ENCODE measurements around the gene VTCN1. TPM values are rescaled to one million over a fixed set of nuclear protein-coding genes. Genes with fewer than 3 reads are reported as not detected.

Gene VTCN1
- total RNA-seq, 1 experiment from 2014 or later, result not detected

DNA sequence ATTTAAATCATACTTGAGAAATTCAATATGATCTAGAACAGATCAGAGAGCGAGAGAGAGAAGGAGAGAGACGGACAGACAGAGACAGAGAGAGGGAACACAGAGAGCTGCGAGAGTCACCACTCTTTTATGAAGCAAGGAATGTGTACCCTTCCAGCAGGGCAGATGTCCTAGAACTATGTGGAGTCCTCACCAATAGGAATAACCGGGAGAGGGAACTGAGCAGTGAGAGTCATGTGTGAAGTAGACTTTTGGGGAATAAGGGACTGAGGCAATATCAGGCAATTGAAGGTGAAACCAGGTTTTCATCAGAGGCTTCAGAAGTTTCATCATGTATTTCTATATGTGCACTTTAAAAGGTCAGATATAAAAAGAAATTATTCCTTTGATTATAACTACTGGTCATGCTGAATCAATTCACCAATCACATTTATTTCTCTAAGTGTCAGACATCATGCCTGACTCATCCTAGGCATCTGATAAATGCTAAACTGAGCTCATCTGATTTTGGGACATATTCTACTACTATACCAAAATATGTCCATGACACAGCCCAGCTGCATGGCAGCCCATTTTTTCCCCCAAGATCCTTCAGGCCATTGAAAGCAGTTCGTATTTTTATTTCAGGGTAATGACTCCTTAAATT, 22.4 kb downstream of the VTCN1 start (continued):
- TF ChIP-seq ATF2 (CRISPR knock-in tag; IDR thresholded peaks at IDR 0.05; ENCODE audit: borderline replicate concordance, low read depth) (no peak), ZNF416 (CRISPR knock-in tag; IDR thresholded peaks at IDR 0.05) (no peak), TEAD4 (CRISPR knock-in tag; IDR thresholded peaks at IDR 0.05) (no peak), FOXP4 (CRISPR knock-in tag; IDR thresholded peaks at IDR 0.05) (no peak), PRRX2 (CRISPR knock-in tag; IDR thresholded peaks at IDR 0.05) (no peak), NFYB (CRISPR knock-in tag; conservative IDR thresholded peaks at IDR 0.05; ENCODE audit: low read depth) (no peak), ATF6 (CRISPR knock-in tag; IDR thresholded peaks at IDR 0.05) (no peak)
- TF ChIP-seq, protein P1, sequence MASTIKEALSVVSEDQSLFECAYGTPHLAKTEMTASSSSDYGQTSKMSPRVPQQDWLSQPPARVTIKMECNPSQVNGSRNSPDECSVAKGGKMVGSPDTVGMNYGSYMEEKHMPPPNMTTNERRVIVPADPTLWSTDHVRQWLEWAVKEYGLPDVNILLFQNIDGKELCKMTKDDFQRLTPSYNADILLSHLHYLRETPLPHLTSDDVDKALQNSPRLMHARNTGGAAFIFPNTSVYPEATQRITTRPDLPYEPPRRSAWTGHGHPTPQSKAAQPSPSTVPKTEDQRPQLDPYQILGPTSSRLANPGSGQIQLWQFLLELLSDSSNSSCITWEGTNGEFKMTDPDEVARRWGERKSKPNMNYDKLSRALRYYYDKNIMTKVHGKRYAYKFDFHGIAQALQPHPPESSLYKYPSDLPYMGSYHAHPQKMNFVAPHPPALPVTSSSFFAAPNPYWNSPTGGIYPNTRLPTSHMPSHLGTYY (CRISPR knock-in tag; IDR thresholded peaks at IDR 0.05), result no peak
- TF ChIP-seq, protein P2, sequence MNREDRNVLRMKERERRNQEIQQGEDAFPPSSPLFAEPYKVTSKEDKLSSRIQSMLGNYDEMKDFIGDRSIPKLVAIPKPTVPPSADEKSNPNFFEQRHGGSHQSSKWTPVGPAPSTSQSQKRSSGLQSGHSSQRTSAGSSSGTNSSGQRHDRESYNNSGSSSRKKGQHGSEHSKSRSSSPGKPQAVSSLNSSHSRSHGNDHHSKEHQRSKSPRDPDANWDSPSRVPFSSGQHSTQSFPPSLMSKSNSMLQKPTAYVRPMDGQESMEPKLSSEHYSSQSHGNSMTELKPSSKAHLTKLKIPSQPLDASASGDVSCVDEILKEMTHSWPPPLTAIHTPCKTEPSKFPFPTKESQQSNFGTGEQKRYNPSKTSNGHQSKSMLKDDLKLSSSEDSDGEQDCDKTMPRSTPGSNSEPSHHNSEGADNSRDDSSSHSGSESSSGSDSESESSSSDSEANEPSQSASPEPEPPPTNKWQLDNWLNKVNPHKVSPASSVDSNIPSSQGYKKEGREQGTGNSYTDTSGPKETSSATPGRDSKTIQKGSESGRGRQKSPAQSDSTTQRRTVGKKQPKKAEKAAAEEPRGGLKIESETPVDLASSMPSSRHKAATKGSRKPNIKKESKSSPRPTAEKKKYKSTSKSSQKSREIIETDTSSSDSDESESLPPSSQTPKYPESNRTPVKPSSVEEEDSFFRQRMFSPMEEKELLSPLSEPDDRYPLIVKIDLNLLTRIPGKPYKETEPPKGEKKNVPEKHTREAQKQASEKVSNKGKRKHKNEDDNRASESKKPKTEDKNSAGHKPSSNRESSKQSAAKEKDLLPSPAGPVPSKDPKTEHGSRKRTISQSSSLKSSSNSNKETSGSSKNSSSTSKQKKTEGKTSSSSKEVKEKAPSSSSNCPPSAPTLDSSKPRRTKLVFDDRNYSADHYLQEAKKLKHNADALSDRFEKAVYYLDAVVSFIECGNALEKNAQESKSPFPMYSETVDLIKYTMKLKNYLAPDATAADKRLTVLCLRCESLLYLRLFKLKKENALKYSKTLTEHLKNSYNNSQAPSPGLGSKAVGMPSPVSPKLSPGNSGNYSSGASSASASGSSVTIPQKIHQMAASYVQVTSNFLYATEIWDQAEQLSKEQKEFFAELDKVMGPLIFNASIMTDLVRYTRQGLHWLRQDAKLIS (CRISPR knock-in tag; IDR thresholded peaks at IDR 0.05; ENCODE audit: borderline replicate concordance), result no peak

GRCh38 chr1:117183112-117183511, 27.6 kb downstream of the VTCN1 start:
- ChIA-PET CTCF (no interaction called here), POLR2A (no interaction called here)
- Mint-ChIP-seq H3K4me1 (peaks cover 17% of the 10 kb centered on the region), H3K4me3 (no peak overlapping the region), H3K27ac (no peak overlapping the region), H3K36me3 (no peaks in the 10 kb centered on the region), H3K9me3 (no peaks in the 10 kb centered on the region), H3K27me3 (ENCODE audit: low read depth) (no peaks in the 10 kb centered on the region)
- DNase-seq (ENCODE audit: low spot score), result no peak
- no peak for ATAC-seq
- TF ChIP-seq, protein P3, sequence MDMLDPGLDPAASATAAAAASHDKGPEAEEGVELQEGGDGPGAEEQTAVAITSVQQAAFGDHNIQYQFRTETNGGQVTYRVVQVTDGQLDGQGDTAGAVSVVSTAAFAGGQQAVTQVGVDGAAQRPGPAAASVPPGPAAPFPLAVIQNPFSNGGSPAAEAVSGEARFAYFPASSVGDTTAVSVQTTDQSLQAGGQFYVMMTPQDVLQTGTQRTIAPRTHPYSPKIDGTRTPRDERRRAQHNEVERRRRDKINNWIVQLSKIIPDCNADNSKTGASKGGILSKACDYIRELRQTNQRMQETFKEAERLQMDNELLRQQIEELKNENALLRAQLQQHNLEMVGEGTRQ (CRISPR knock-in tag; IDR thresholded peaks at IDR 0.05), result no peak
- TF ChIP-seq, protein P4, sequence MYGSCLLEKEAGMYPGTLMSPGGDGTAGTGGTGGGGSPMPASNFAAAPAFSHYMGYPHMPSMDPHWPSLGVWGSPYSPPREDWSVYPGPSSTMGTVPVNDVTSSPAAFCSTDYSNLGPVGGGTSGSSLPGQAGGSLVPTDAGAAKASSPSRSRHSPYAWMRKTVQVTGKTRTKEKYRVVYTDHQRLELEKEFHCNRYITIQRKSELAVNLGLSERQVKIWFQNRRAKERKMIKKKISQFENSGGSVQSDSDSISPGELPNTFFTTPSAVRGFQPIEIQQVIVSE (CRISPR knock-in tag; IDR thresholded peaks at IDR 0.05; ENCODE audit: borderline replicate concordance), result no peak
- TF ChIP-seq ESRRA (CRISPR knock-in tag; IDR thresholded peaks at IDR 0.05; ENCODE audit: borderline replicate concordance), result no peak
- TF ChIP-seq OVOL2 (CRISPR knock-in tag; IDR thresholded peaks at IDR 0.05; ENCODE audit: borderline replicate concordance), result no peak
- no peak for TF ChIP-seq SOX15 (CRISPR knock-in tag; IDR thresholded peaks at IDR 0.05)
- TF ChIP-seq TP53 (CRISPR knock-in tag; IDR thresholded peaks at IDR 0.05), result no peak
- no peak for TF ChIP-seq MYBL2 (CRISPR knock-in tag; IDR thresholded peaks at IDR 0.05)
- no peak for TF ChIP-seq ZMAT4 (CRISPR knock-in tag; IDR thresholded peaks at IDR 0.05)
- TF ChIP-seq, protein P1 (CRISPR knock-in tag; IDR thresholded peaks at IDR 0.05), result no peak
- TF ChIP-seq ZNF512 (CRISPR knock-in tag; IDR thresholded peaks at IDR 0.05; ENCODE audit: borderline replicate concordance), result no peak
- no peak for TF ChIP-seq SMAD3 (CRISPR knock-in tag; IDR thresholded peaks at IDR 0.05; ENCODE audit: borderline replicate concordance)

All from WTC11 (cell line).